GM21390 (cell line): ENCODE results near the gene PARP6.
"Not testable (repeated sequence)": the region's sequence is repeated elsewhere in the genome, so short reads cannot be mapped to it uniquely, and the experiment has no call there.

Experiments used
- ATAC-seq: cut with Tn5 transposase; IDR thresholded peaks from one replicate; pipeline ENCODE4 v1.9.1; 2021; ENCODE audit not compliant: unreplicated experiment

Gene PARP6

DNA sequence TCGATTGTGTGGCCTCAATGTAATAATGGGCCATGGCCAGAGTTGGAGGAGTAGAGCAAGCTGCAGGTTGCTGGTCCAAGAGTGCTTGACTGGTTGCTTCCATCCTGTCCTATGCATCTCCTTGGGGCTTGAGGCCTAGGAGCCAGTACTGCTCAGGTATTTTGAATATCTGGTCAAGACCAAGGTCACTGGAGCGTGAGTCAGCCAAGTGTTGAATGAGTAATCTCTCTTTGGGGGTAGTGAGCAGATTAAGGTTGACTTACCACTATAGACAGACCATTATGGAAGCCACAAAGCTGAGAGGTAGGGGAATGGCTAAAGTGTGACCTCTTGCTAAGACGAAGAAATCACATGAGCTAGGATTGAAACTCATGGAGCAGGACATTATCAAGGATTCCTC is 9.4 kb upstream of the PARP6 start:
- ATAC-seq, result no peak

DNA sequence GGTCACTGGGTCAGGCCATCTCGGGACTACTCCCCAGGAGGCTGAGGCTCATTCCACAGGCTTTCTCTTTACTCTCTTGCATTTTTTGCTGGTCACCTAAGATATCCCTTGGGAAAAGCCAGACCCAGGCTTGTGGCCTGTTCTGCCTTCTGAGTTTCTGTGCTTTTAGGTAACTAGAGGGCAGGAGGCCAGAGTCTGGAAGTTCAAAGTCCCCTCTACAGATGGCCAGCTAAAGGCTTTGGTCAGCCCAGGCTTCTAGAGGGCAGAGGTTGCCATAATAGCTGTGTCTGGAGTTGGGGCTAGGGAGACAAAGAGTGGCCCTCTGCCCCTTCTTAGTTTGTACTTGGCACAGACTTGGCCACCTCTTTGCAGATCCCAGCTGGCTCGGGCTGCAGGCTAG is 8.4 kb upstream of the PARP6 start:
- ATAC-seq, result no peak

DNA sequence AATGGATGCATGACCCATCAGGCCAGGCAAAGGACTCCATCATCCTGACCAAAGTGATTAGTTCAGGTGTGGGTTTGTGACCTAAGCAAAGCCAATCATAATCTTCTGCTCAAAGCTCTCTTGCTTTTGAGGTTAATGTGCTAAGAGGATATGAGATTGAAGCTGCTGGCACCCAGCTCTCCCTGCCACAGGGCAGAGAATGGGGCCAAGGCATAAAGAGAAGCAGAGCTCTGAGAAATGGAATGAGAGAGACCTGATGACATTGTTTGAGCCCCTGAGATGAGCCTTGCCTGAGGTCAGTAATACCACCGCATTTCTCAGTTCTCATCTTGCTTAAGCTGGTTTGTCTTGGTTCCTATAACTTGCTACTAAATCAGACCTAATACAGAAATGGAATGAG is 6.4 kb upstream of the PARP6 start:
- ATAC-seq, result no peak

DNA sequence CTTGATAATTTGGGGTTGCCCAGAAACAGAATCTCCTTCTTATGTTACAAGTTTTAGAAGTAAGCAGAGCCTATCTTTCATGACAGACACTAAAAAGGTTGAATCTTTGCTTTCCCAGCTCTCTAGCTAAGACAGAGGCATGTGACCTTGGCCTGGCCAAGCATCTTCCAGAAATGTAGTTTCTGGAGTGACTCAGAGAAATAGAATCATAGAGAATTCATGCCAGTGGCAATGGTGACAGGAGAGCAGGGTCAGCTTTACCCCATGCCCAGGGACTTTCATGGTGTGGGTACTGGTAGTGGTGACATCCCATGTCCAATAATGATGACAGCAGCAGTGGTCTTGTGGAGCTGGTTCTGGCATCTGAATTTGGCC is 4.0 kb upstream of the PARP6 start:
- ATAC-seq, result no peak

DNA sequence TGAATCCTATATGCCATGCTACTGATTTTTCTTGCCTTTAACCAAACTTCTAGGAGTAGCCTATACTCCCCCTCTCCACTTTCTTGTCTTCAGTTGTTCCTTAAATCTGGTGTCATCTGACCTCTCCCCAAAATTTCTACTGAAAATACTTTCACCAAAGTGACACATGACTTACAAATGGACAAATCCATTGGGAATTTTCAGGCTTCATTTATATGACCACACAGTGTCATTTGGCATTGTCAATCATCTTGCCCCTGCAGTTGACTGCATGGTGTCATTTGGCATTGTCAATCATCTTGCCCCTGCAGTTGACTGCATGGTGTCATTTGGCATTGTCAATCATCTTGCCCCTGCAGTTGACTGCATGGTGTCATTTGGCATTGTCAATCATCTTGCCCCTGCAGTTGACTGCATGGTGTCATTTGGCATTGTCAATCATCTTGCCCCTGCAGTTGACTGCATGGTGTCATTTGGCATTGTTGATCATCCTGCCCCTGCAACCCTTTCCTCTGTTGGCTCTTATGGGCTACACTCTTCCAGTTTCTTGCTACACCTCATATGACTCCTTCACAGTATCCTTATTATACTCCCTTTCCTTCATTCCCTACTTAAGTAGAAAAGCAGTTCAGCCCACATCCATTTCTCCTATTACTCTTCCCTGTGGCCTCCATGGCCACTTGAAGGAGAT is 3.4 kb upstream of the PARP6 start:
- not testable (repeated sequence) for ATAC-seq

DNA sequence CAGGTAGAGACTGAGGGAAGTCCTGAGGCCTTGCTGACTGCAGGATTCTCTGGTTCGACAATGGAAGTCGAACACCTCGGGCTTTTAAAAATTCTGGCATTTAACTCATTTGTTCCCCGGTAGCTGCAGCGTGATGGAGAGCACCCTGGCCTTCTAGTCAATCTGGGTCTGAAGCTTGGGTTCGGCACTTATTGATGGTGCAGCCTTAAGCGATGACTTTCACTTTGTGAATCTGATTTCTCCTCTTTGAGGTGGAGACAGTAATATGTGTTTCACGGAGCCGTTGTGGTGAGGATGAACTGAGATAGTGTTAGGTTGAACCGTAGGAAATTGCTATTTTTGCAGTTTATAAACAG is 621 bp upstream of the PARP6 start:
- ATAC-seq, result no peak

DNA sequence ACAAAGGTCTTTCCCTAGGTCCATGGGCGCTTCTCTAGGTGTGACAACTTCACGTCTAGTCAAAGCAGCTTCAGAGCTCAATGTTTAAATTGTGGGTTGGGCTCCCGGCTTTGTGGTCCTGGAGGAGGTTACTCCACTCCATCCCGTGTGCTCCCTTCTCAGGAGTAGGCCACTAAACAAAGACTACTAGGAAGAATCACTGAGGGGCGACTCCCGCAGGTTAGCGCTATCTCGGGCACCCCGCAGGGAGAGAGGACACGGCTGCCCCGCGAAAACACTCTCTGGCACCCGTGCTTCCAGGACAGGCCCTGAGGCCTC is 500 bp downstream of the PARP6 start:
- ATAC-seq, result no peak

DNA sequence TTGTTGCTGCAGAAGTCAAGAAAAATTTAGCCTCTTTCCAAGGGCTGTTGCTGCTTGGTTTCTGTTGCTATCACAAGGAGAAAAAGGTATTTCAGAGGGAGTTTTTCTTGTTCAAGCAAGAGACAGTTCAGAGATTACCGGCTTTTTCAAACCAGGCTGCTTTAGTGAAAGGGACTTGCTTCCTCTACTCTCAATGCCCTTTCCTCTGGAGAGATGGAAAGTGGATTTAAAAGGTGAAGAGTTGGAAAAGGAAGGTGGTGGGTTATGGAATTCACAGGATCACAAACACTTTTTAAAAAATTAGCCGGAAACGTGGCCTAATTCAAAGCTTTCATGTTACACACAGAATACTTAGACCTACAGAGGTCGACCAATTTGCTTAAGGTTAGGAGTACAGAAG is 1.1 kb downstream of the PARP6 start:
- ATAC-seq, result no peak

DNA sequence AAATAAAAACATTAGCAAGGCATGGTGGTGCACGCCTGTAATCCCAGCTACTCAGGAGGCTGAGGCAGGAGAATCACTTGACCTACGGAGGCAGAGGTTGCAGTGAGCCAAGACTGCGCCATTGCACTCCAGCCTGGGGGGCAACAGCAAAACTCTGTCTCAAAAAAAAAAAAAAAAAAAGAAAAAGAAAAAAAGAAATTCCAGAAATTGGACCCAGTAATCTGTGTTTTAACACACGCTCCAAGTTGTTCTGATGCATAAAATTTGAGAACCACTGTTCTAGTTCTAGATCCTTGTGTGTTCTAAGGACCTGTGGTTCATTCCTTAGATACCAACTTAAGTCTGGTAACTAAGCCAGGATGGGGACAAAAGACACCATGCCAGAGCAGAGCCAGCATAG is 2.6 kb downstream of the PARP6 start:
- ATAC-seq, result no peak

DNA sequence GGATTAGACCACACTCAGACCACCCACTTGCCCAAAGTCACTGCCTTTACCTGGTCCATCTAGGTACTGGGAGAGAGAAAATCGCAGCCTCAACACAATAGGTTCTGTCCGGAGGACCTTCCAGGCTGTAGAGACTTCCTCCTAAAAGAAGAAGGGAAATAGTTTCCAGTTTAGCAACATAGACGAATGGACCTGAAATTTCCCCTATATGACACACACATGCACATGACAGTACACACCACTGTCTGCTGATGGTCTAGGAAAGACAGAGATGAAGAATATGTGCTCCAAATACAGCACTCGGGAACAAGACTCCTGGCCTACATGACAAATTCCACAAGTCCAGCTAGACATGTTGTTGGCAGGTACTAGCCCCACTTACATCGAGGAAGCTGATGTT is 7.3 kb downstream of the PARP6 start:
- ATAC-seq, result no peak

DNA sequence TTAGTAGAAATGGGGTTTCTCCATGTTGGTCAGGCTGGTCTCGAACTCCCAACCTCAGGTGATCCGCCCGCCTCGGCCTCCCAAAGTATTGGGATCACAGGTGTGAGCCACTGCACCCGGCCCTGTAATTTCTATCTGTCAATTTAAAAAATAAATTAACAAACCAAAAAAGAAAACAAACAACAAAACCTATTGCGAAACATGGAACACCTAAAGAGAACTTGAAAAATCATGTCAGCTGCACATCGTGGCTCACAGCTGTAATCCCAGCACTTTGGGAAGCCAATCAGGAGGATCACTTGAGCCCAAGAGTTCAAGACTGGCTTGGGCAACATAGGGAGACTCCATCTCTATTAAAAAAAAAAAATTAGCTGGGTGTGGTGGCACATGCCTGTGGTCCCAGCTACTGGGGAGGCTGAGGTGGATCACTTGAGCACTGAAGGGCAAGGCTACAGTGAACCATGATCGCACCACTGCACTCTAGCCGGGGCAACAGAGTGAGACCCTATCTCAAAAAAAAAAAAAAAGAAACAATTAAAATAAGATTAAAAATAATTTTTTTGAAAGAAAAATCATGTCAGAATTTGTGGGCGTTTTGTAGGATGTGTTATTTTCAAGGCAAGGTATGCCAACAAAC is 19.6 kb downstream of the PARP6 start:
- ATAC-seq, result no peak

DNA sequence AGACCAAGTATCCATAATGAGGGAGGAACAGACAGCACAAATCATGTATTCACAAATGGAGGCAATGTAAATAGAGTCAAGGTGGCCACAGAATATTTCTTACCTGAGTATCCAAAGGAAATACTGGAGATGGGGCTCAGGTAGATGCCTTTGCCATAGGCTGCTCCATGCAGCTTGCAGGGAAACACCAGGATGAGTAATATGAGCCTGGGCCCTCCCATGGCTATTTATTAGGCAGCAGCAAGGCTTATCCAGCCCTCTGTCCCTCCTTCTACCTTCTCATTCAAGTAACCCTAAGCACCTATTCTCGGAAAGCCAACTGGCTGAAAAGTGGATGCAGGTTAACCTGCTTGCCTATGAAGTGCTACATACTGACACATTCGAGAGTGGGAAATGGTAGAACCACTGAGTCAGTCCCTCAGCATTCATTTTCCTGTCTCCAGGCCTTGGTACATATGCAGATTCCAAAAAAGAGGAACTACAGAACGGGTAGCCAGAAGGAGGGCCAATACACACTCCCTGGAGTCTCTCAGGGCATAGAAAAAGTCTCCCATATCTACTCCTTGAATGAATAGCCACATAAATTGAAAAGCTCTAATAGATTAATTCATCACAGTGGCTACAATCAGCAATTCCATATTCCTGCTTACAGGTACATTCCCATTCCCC is 23.1 kb downstream of the PARP6 start:
- ATAC-seq, result no peak

DNA sequence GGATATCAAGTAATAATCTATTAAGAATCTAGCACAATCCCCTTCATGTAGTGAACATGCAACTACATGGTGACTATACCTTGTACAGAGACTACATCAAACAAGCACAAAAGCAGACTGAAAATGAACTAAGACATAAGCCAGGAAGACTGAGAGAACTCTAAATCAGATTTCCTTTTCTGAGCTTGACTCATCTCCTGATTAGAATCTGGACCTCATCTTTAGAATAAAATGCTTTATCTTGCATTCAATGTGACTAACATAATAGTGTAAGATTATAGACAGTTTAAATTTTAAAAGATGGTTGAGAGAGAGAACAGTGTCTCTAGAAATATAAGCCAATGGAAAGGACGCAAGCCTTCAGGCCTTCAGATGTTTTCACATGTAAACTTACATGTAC is 23.8 kb downstream of the PARP6 start:
- ATAC-seq, result no peak

DNA sequence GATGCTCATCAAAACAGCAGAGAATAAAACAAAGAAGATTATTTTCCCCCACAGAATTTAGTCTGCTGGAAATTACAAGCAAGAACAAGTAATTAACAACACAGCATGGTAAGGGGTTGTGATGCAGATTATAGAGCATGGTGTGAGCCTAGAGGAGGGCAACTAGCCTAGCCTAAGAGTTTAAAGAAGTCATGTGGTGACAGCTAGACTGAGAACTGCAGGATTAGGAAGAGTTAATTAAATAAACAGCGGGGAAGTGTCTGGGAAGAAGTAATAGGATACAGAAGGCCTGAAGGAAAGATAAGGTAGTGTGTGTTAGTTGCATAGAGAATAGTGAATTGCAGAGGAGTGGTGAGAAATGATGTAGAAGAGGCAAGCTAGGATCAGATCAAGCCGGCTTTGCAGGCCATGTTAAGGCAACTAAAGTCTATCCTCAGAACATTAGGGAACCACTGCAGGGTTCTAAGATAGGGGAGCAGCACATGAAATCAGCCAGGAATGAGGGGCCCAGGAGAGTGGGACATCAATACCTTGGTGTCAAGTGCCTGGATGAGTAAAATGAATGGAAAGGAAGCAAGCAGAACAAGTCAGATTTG is 29.5 kb downstream of the PARP6 start:
- ATAC-seq, result no peak

DNA sequence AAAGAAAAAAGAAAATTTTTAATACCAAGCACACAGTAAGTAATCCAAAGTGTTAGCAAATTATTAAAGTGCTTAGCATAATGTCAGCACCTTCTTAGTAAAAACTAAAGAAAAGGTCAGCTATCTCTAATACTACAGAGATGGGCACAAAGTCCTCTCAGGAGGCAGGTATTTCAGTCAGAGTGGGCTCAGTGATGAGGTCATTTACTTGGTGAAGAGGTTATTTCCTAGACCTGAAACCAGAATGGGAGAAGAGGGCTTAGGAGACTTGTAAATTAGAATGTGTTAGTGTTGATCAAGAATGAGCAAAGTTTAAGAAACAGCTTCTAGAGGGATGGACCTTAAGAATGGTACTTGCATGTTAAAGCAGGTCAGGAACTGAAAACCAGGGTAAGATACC is 32.7 kb downstream of the PARP6 start:
- no peak for ATAC-seq

DNA sequence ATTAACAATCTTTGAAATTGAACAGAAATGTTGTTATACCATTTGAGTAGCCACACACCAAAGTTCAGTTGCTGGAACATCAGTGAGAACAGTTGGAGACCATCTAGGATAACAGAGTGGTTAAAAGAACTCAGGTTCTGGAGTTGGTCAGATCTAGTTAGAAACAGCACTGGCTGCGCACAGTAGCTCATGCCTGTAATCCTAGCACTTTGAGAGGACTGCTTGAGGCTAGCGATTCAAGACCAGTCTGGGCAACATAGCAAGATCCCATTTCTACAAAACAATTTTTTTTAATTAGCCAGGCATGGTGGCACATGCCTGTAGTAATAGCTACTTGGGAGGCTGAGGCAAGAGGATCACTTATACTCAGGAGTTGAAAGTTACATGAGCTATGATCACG is 33.8 kb downstream of the PARP6 start:
- ATAC-seq, result no peak

DNA sequence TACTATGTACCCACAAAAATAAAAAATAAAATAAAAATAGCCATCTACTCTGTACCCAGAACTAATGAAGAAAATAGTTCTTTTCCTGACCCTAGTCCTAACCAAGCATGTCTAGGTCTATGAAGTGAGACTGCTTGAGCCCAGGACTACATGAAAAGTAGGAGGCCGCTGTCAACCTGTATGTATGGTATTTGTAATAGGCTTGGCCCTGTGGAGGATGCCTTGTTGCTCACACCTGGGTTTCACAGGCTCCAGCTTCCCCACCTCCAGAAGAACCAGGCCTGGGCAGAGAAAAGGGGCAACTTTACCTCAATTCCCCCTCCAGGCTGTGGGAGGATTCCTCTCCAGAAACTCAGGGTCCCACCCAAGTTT is 34.5 kb downstream of the PARP6 start:
- no peak for ATAC-seq

DNA sequence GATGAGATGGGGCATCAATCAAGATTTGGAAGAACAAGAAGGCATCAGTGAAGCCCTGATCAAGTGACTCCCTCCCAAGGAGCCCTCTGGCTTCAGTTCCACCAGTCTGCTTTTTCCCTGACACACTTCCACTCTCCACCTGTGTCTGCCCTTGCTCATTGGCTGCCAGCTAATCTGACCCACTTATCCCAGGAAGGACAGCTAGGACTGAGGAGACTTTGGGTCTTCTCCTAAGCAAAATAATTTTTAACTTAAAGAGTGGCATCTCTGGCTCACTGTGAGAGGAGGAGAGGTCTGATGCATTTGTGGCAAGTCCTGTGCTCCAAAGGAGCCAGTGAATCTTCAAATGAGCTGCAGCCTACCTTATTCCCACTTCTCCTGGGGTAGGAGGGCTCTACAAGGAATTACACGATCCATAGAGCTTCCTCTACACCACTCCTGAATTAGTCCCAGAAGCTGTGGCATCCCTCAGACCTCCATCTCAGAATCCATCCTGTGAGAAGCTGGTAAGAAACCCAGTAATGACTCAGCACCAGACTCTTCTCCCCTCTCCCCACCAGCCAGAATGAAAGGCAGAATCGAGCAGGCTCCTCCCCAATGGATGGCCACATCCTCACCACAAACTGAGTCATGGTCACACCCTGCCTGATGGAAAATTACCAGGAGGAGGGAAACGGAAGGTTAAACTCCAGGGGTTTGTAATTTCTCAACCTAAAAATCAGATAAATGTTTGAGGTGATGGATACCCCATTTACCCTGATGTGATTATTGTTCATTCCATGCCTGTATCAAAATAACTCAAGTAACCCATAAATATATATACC is 35.1 kb downstream of the PARP6 start:
- peak; percentile 74 for ATAC-seq

DNA sequence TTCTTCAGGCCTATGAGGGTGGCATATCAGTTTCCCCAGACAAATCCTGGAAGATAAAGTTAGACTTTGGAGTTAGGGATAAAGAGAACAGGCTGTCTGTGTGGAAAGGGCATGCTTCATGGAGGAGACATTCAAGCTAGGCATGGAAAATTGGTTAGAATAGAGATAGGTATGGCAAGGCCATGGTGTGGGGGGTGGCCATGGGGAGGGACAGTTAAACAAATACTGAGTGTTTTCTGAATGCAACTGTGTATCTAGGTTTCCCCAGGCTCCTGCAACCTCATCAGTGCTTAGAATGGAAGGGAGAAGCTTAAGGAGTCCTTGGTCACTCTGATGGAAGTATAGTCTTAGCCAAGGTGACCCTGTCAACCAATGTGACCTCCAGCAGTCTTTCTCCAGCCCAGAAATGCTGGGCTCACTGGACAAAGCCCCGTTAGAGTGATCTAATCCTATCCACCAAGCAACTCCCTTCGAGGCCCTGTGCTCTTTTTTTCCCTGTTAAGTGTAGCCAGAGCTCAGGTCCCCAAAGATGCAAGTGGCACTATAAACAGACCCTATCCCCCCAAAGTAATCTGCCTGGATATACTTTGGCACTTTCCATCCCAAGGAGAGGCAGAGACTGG is 35.9 kb downstream of the PARP6 start:
- ATAC-seq, result no peak

DNA sequence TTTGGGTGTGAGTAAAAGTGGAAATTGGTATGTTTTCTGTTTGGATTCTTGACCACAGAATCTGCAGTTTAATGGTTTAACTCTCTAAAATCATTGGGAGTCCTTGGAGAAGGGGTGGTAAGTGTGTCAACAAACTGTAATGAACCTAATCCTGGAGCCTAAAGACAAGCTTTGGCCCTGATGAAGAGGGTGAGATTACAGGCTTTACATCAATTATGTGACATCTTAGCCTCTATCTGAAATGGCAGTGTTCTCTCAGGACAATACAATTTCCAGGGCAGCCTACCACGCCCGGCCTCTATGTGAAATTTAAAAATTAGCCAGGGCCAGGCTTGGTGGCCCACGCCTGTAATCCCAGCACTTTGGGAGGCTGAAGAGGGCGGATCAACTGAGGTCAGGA is 37.1 kb downstream of the PARP6 start:
- no peak for ATAC-seq

DNA sequence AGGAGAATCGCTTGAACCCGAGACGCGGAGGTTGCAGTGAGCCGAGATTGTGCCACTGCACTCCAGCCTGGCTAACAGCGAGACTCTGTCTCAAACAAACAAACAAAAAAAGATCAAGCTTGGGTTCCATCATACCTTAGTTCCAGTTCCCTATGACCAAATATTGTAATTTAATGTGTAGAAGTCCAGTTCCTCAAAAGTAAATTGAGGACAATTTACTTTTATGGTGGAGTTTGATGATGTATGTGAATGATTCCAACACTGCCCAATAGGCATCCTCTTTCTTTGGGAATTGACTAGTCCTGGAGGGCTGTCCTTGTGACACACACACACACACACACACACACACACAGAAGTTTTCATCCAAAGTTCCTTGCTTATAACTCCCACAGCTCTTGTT is 38.6 kb downstream of the PARP6 start:
- no peak for ATAC-seq
